ENCODE data around the gene ZDHHC3.

GRCh38 chr3:44903314-44903713 lies 72.7 kb downstream of the ZDHHC3 start:
- TF ChIP-seq CTCF (IDR thresholded peaks at IDR 0.05) (no peak), POLR2A (IDR thresholded peaks at IDR 0.05) (no peak)

All from adrenal gland (tissue), 5 donors.